Measurements from ENCODE around the gene EFNA4.
A peak's percentile ranks its signal among the peaks of the same experiment; 100 is the strongest.

EFNA4 gene

GRCh38 chr1:155037851-155038441 is 25.6 kb upstream of the EFNA4 start:
- Mint-ChIP-seq H3K27ac (peak overlapping the region in 1 of 3 experiments; percentile 14), H3K4me3 (no peak overlapping the region), H3K27me3 (ENCODE audit: low read depth) (peaks cover 7% of the 10 kb centered on the region), H3K4me1 (no peaks in the 10 kb centered on the region), H3K9me3 (no peaks in the 10 kb centered on the region), H3K36me3 (ENCODE audit: low read depth) (no peaks in the 10 kb centered on the region)
- no peak for TF ChIP-seq CTCF (IDR thresholded peaks at IDR 0.05; ENCODE audit: unreplicated experiment in 3 of 3)

- Mint-ChIP-seq H3K36me3 (ENCODE audit: low read depth) (no peaks in the 10 kb centered on the region), H3K4me1 (no peaks in the 10 kb centered on the region)
These were observed 24.8 kb upstream of the EFNA4 start for GRCh38 chr1:155038602-155039307.

GRCh38 chr1:155039308-155039669 is 24.3 kb upstream of the EFNA4 start:
- Mint-ChIP-seq H3K36me3 (ENCODE audit: low read depth) (no peaks in the 10 kb centered on the region), H3K27ac (no peak overlapping the region), H3K9me3 (no peaks in the 10 kb centered on the region), H3K4me1 (no peaks in the 10 kb centered on the region), H3K4me3 (no peak overlapping the region), H3K27me3 (ENCODE audit: low read depth) (peaks cover 11% of the 10 kb centered on the region)
- no peak for TF ChIP-seq CTCF (IDR thresholded peaks at IDR 0.05; ENCODE audit: unreplicated experiment in 3 of 3)

More at GRCh38 chr1:155038602-155039307, 24.8 kb upstream of the EFNA4 start:
- Mint-ChIP-seq H3K4me3 (no peak overlapping the region), H3K27ac (peak overlapping the region in 1 of 3 experiments; percentile 14), H3K9me3 (no peaks in the 10 kb centered on the region), H3K27me3 (ENCODE audit: low read depth) (peaks cover 7% of the 10 kb centered on the region)
- TF ChIP-seq CTCF (IDR thresholded peaks at IDR 0.05; ENCODE audit: unreplicated experiment in 3 of 3) = no peak

DNA sequence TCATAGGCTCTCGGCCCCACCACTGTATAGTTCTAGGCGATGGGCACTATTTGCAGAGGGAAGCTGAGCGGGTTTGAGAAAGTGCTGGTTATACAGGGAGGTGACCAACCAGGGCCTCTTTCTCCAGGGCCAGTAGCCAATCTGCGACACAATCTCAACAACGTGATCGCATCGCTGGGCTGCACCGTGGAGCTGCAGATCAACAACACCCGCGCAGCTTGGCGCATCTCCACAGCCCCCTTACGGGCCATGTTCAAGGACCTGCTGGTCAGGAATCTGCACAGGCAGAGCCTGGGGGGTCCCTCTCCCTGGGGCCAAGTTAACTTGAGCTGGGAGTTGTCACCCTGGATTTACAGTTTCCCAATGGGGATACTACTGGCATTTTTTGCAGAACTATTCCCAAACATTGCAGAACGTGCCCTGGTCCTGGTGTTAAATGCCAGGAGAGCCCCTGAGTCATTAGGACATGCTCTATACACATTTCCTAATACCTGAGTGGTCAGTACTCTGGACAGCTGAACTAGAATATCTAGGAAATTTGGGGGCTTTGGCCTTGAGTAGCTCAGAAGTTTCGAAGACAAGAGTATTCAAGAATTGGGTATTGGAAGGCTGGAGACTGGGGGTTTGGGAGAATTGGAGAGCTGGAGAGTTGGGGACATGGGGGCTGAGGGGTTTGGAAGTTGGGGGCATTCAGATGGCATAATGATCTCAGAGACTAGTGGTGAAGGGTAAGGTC is 23.0 kb upstream of the EFNA4 start:
- no peaks in the 10 kb centered on the region for H3K36me3 Mint-ChIP-seq (ENCODE audit: low read depth)
- no peak overlapping the region for H3K4me3 Mint-ChIP-seq
- no peak overlapping the region for H3K27ac Mint-ChIP-seq
- H3K4me1 Mint-ChIP-seq = peaks cover 7% of the 10 kb centered on the region
- no peaks in the 10 kb centered on the region for H3K9me3 Mint-ChIP-seq
- H3K27me3 Mint-ChIP-seq (ENCODE audit: low read depth) = peaks cover 17% of the 10 kb centered on the region
- no peak for TF ChIP-seq CTCF (IDR thresholded peaks at IDR 0.05; ENCODE audit: unreplicated experiment in 3 of 3)

GRCh38 chr1:155042789-155043188 is 20.8 kb upstream of the EFNA4 start:
- no peaks in the 10 kb centered on the region for H3K36me3 Mint-ChIP-seq (ENCODE audit: low read depth)
- H3K9me3 Mint-ChIP-seq = no peaks in the 10 kb centered on the region
- H3K4me3 Mint-ChIP-seq = no peak overlapping the region
- peaks cover 7% of the 10 kb centered on the region for H3K4me1 Mint-ChIP-seq
- no peak overlapping the region for H3K27ac Mint-ChIP-seq
- no peak for TF ChIP-seq CTCF (IDR thresholded peaks at IDR 0.05; ENCODE audit: unreplicated experiment in 3 of 3)
- peaks cover 15% of the 10 kb centered on the region for H3K27me3 Mint-ChIP-seq (ENCODE audit: low read depth)
